Esophagus muscularis mucosa (tissue), 4 donors: Measurements from ENCODE around the gene KMT2B. TPM values are rescaled to one million over a fixed set of nuclear protein-coding genes. Genes with fewer than 3 reads are reported as not detected.

Experiments used
- DNase-seq: peaks from one replicate; pipeline ENCODE4 v3.0.0-alpha.2; 2017; ENCODE audit errors: extremely low spot score
- H3K27ac ChIP-seq, 4 donors: fragments of 200-600 bp; sonication (generic); replicated peaks in 1 of 4; 1 replicate in 3 of 4; 2 replicates in 1 of 4; pipeline ENCODE4 v1.5.1; 2016 to 2019; ENCODE audit warnings: mild to moderate bottlenecking in 1 of 4
- H3K27me3 ChIP-seq, 4 donors: fragments of 200-600 bp; sonication (generic); one replicate each; pipeline versions ENCODE4 v1.5.1 to v1.6.0; 2016 to 2019
- H3K36me3 ChIP-seq, 4 donors: fragments of 200-600 bp; sonication (generic); one replicate each; pipeline ENCODE4 v1.5.1; 2016 to 2019
- H3K4me1 ChIP-seq, 4 donors: fragments of 200-600 bp; sonication (generic); one replicate each; pipeline ENCODE4 v1.5.1; 2016 to 2019
- H3K4me3 ChIP-seq, 4 donors: fragments of 200-600 bp; sonication (generic); 1 replicate in 2 of 4; 2 replicates in 2 of 4; pipeline ENCODE4 v1.5.1; 2016 to 2019; ENCODE audit warnings: mild to moderate bottlenecking in 4 of 4, moderate library complexity in 1 of 4
- H3K9me3 ChIP-seq, 4 donors: fragments of 200-600 bp; sonication (generic); 1 replicate in 3 of 4; 2 replicates in 1 of 4; pipeline ENCODE4 v1.5.1; 2016 to 2019
- CTCF ChIP-seq, 3 experiments: fragments of 200-600 bp in 2 of 3; fragments of 450-650 bp in 1 of 3; sonication (generic) in 2 of 3; IDR thresholded peaks; one replicate each; pipeline ENCODE4 v1.5.1; 2017 to 2019; ENCODE audit warnings: antibody characterized with exemption in 3 of 3, mild to moderate bottlenecking in 2 of 3, moderate library complexity in 1 of 3
- EP300 ChIP-seq: sonication (generic); formaldehyde crosslinking; IDR thresholded peaks from one replicate; pipeline ENCODE4 v1.6.1; 2017; ENCODE audit warnings: antibody characterized with exemption
- POLR2A ChIP-seq: fragments of 450-650 bp; IDR thresholded peaks from one replicate; pipeline ENCODE4 v1.6.1; 2017; ENCODE audit warnings: antibody characterized with exemption, moderate library complexity, mild to moderate bottlenecking, low read depth
- POLR2AphosphoS5 ChIP-seq, 2 donors: sonication (generic); formaldehyde crosslinking; IDR thresholded peaks; one replicate each; pipeline ENCODE4 v1.6.1; 2017; ENCODE audit warnings: antibody characterized with exemption in 2 of 2
- WGBS: methylation state at CpG from one replicate; pipeline ENCODE4 v1.1.5; 2018; 5-methylcytosine and 5-hydroxymethylcytosine counted together
- intact Hi-C: fragments of 100-400 bp; cut with DNase I; formaldehyde crosslinking; loops from one replicate; pipeline ENCODE4 v1.15.1; 2023
- total RNA-seq, 4 donors: library from RNA; depleted of rRNA; stranded (reverse); fragments of >200 nt; gene quantifications; one replicate each; pipeline versions ENCODE4 v1.1.0 to v1.2.1, GENCODE V29; 2016

Gene KMT2B
- total RNA-seq, 4 donors from 2014 or later = 22.0 to 30.6 (median 24.2) TPM

- Histone ChIP-seq H3K4me3 (no peak overlapping the region), H3K27ac (no peak overlapping the region), H3K4me1 (no peaks in the 10 kb centered on the region), H3K9me3 (no peaks in the 10 kb centered on the region), H3K27me3 (peaks cover 0 to 10% (median 0%) of the 10 kb centered on the region in 4 donors), H3K36me3 (no peaks in the 10 kb centered on the region)
- WGBS = 76% methylated on average over 11 of the region's 11 CpGs
- DNase-seq = no peak
- TF ChIP-seq CTCF (IDR thresholded peaks at IDR 0.05) = no peak
- TF ChIP-seq POLR2A = no peak
- no peak for TF ChIP-seq EP300
- TF ChIP-seq POLR2AphosphoS5 (IDR thresholded peaks at IDR 0.05) = no peak
- intact Hi-C loops = loop anchor here (5.0 kb wide), 2 partner anchors 130 to 240 kb away; no protein-coding TSS in a partner anchor
Measured at GRCh38 chr19:35692010-35692409, 25.8 kb upstream of the KMT2B start.

GRCh38 chr19:35693422-35693821 lies 24.4 kb upstream of the KMT2B start:
- intact Hi-C loops = loop anchor here (5.0 kb wide), 2 partner anchors 129 to 239 kb away; no protein-coding TSS in a partner anchor
- no peak overlapping the region for H3K27ac ChIP-seq
- peaks cover 0 to 6% (median 0%) of the 10 kb centered on the region in 4 donors for H3K27me3 ChIP-seq
- no peaks in the 10 kb centered on the region for H3K36me3 ChIP-seq
- no peak for DNase-seq
- TF ChIP-seq POLR2AphosphoS5 (IDR thresholded peaks at IDR 0.05) (no peak), EP300 (no peak), POLR2A (no peak), CTCF (IDR thresholded peaks at IDR 0.05) (no peak)
- no peaks in the 10 kb centered on the region for H3K4me1 ChIP-seq
- H3K9me3 ChIP-seq = no peaks in the 10 kb centered on the region
- 12% methylated on average over 8 of the region's 8 CpGs for WGBS
- no peak overlapping the region for H3K4me3 ChIP-seq

- DNase-seq = peak; percentile 95
- H3K4me3 ChIP-seq = no peak overlapping the region
- intact Hi-C loops = loop anchor here (5.0 kb wide), 2 partner anchors 128 to 238 kb away; no protein-coding TSS in a partner anchor
- 28% methylated on average over 8 of the region's 8 CpGs for WGBS
- no peaks in the 10 kb centered on the region for H3K4me1 ChIP-seq
- no peak for TF ChIP-seq EP300
- peak; percentile 46 to 69 for TF ChIP-seq POLR2AphosphoS5 (IDR thresholded peaks at IDR 0.05)
- no peak for TF ChIP-seq POLR2A
- TF ChIP-seq CTCF (IDR thresholded peaks at IDR 0.05) = peak; percentile 94 to 99 (median 99)
- no peak overlapping the region for H3K27ac ChIP-seq
- H3K36me3 ChIP-seq = no peaks in the 10 kb centered on the region
- peaks cover 0 to 3% (median 0%) of the 10 kb centered on the region in 4 donors for H3K27me3 ChIP-seq
- no peaks in the 10 kb centered on the region for H3K9me3 ChIP-seq
Measured at GRCh38 chr19:35693835-35694599, 23.8 kb upstream of the KMT2B start.

GRCh38 chr19:35695895-35696422 lies 21.8 kb upstream of the KMT2B start:
- WGBS = 78% methylated on average over 2 of the region's 2 CpGs
- intact Hi-C loops = loop anchor here (1.0 kb wide), 1 partner anchor 20 kb away; no protein-coding TSS in a partner anchor
- Histone ChIP-seq H3K9me3 (no peaks in the 10 kb centered on the region), H3K27ac (no peak overlapping the region), H3K4me1 (no peaks in the 10 kb centered on the region), H3K36me3 (no peaks in the 10 kb centered on the region), H3K27me3 (no peaks in the 10 kb centered on the region), H3K4me3 (no peak overlapping the region)
- DNase-seq = no peak
- no peak for TF ChIP-seq POLR2AphosphoS5 (IDR thresholded peaks at IDR 0.05)
- TF ChIP-seq EP300 = no peak
- no peak for TF ChIP-seq POLR2A
- TF ChIP-seq CTCF (IDR thresholded peaks at IDR 0.05) = no peak
